T-helper 22 cell (primary cell): Measurements from ENCODE around the gene SEPHS2.
A peak's percentile ranks its signal among the peaks of the same experiment; 100 is the strongest.
"Not testable (repeated sequence)": the region's sequence is repeated elsewhere in the genome, so short reads cannot be mapped to it uniquely, and the experiment has no call there.

Experiments
- DNase-seq: peaks from one replicate; pipeline ENCODE4 v3.0.0-alpha.2; 2020; ENCODE audit warnings: low read depth

Gene SEPHS2

GRCh38 chr16:30470170-30470512, 24.5 kb upstream of the SEPHS2 start:
- no peak for DNase-seq

- no peak for DNase-seq
These were observed 18.4 kb upstream of the SEPHS2 start for GRCh38 chr16:30464078-30464477.

- not testable (repeated sequence) for DNase-seq
These were observed 15.8 kb upstream of the SEPHS2 start for GRCh38 chr16:30461426-30461825.

DNA sequence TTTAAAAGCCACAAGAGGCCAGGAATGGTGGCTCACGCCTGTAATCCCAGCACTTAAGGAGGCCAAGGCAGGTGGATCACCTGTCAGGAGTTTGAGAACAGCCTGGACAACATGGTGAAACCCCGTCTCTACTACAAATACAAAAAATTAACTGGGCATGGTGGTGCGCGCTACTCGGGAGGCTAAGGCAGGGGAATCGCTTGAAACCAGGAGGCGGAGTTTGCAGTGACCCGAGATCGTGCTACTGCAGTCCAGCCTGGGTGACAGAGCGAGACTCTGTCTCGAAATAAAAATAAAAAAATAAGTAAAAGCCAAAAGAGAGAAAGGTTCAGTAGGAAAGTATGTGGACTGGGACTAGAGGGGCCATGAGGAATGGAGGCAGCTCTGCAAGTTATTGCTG, 13.8 kb upstream of the SEPHS2 start:
- DNase-seq = no peak

DNA sequence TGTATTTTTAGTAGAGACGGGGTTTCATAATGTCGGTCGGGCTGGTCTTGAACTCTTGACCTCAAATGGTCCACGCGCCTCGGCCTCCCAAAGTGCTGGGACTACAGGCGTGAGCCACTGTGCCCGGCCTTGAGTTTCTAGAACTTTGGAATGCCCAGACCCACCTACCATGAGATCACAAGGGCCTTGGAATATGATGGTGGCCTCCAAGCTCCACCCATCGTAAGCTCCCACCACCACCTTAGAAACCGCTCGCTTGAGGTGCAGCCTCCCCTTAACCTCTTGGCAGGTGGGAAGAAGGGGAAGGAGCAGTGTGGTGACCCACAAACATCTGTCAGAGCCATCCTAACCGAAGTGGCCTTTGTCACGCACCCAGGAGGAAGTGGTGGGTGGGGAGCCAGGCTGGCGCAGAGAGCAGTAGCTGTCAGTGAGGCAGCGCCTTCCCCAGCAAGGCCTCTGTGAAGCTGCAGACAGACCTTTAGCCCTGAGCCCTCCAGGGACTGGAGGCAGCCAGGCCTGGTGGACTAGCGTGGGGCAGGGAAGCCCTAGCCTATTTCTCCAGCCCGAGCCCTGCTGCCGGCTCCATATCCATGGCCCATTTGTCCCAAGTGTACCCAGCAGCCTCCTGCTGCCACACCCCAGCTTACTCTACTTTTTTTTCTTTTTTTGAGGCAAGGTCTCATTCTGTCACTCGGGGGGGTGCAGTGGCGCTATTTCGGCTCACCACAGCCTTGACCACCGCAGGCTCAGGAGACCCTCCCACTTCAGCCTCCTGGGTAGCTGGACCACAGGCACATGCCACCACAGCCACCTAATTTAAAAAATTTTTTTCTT, 13.1 kb upstream of the SEPHS2 start:
- DNase-seq = peak; percentile 51

- DNase-seq = no peak
These were observed 12.3 kb upstream of the SEPHS2 start for GRCh38 chr16:30457743-30458560.

- DNase-seq = no peak
These were observed 11.6 kb upstream of the SEPHS2 start for GRCh38 chr16:30457256-30457655.

DNA sequence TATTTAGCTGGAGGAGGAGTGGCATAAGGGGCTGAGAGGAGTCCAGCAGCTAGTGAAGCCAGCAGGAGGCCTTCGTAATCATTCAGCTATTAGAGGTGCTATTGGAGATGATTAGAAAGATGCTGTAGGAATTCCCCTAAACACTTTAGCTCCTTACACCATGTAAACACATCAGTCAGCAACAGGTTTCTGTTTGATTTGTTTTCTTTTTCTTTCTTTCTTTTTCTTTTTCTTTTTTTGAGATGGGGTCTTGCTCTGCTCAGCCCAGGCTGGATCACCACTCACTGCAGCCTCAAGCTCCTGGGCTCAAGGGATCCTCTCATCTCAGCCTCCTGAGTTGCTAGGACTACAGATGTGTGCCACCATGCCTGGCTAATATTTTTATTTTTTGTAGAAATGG, 10.6 kb upstream of the SEPHS2 start:
- DNase-seq = no peak

DNA sequence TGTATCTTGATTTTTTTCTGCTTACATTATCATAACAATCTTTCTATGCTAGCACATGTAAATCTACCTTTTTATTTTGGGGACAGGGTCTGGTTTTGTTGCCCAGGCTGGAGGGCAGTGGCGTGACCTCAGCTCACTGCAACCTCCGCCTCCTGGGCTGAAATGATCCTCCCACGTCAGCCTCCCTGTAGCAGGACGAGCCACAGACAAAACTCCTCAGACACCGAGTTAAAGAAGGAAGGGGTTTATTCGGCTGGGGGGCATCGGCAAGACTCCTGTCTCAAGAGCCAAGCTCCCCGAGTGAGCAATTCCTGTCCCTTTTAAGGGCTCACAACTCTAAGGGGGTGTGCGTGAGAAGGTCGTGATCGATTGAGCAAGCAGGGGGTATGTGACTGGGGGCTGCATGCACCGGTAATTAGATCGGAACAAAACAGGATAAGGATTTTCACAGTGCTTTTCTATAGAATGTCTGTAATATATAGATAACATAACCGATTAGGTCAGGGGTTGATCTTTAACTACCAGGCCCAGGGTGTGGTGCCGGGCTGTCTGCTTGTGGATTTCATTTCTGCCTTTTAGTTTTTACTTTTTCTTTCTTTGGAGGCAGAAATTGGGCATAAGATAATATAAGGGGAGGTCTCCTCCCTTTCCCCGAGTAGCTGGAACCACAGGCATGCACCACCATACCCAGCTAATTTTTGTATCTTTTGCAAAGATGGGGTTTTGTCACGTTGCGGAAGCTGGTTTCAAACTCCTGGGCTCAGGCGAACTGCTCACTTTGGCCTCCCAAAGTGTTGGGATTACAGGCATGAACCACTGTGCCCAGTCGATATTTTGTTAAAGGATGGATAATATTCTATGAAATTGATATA, 7.3 kb upstream of the SEPHS2 start:
- not testable (repeated sequence) for DNase-seq

GRCh38 chr16:30449116-30449435, 3.4 kb upstream of the SEPHS2 start:
- DNase-seq = no peak

DNA sequence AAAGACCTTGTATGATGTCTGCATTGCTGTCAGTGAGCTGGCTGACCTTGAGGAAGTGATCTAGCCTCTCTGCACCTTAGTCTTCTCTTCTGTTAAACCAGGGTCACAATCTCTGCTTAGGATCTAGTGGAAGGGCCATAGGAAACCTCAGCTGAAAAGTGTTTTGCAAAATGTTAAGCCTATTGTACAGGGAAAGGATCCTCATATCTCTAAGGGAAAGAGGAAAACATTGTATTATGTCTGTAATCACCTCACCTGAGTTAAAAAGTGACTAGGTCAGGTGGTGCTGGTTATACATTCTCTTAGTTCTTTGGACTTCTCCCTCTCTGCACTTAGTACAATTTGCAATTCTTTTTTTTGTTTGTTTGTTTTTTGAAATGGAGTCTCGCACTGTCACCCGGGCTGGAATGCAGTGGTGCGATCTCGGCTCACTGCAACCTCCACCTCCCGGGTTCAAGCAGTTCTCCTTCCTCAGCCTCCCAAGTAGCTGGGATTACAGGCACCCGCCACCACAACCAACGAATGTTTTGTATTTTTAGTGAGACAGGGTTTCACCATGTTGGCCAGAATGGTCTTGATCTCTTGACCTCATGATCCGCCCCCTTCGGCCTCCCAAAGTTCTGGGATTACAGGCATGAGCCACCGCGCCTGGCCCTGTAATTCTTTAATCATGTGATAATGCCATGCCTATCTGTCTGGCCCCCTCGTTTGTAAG, 2.0 kb upstream of the SEPHS2 start:
- DNase-seq = no peak

DNA sequence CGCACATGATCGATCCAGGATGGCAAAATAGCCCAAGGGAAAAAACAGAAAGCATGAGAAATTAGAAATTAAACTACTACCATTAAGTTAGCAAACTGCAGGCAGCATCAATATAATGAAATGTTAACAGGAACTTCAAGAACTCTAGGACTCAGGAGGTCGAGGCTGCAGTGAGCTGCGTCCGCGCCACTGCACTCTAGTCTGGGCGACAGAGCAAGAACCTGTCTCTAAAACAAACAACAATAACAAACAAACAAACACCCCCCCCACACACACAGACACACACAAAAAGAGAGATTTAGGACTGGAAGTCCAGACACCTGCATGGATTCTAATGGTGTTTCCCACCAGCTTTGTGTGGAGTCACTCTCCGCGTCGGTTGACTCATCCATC, 525 bp upstream of the SEPHS2 start:
- no peak for DNase-seq

DNA sequence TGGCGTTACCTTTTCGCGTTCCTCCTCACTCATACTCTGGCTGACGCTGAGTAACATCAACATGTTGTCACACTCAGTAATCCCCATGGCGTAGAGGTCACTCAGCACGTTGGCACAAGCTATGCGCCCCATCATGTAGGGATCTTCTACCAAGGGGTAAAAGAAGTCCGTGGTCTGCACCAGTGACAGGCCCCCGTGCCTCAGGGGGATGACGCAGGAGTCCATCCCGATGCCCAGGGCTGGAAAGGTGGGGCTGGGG, 596 bp downstream of the SEPHS2 start:
- DNase-seq = no peak

DNA sequence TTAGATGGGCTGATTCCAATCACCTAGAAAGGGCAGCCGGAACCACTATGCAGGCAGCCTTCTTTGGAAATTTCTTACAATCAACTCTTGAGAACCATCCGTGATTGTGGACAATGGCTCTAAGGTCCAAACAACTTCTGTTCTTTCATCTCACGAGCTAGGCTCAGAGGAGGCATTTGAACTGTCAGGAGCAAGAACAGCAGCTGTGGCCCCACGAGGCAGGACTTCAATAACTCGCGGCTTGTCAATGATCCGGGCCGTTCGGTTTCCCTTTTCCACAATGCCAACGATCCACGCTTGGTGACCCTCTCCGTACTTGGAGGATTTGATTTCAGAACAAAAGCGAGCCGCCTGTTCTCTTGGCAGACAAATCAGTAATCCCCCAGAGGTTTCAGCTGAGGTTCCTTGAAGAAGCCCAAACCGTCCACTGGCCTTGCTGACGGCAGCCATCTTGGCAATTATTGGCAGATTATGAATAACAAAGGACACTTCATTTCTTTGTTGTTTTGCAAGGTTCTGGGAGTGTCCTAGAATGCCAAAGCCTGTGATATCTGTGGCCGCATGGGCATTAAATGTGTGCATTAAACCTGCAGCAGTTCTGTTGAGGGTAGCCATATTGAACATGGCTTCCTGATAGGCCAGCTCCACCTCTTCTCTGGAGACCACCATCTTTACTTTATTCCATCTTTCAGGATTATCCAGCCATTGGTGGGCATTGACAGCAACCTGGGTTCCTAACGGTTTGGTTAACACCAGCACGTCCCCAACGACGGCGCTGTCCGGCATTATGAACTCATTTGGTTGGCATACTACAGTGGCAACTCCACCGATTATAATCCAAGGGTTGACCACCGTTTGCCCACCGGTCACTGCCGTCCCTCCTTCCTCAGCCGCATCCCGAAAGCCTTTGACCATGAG, 1.2 kb downstream of the SEPHS2 start:
- no peak for DNase-seq

- no peak for DNase-seq
These were observed 2.0 kb downstream of the SEPHS2 start for GRCh38 chr16:30443631-30444030.

- no peak for DNase-seq
These were observed 5.8 kb downstream of the SEPHS2 start for GRCh38 chr16:30439720-30440348.

DNA sequence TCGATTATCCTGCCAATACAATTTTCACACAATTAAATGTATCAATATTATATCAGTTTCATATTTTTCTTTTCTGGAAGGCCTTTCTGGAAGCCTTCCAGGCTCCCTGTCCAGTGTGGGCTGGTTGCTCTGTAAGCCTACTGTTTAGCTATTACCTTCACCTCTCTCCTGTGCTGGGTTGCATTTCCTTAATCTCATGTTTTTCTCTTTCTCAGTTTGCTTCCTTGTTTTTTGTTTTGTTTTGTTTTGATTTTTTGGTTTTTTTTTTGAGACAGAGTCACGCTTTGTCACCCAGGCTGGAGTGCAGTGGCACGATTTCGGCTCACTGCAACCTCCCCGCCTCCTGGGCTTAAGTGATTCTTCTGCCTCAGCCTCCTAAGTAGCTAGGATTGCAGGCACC, 6.8 kb downstream of the SEPHS2 start:
- no peak for DNase-seq

DNA sequence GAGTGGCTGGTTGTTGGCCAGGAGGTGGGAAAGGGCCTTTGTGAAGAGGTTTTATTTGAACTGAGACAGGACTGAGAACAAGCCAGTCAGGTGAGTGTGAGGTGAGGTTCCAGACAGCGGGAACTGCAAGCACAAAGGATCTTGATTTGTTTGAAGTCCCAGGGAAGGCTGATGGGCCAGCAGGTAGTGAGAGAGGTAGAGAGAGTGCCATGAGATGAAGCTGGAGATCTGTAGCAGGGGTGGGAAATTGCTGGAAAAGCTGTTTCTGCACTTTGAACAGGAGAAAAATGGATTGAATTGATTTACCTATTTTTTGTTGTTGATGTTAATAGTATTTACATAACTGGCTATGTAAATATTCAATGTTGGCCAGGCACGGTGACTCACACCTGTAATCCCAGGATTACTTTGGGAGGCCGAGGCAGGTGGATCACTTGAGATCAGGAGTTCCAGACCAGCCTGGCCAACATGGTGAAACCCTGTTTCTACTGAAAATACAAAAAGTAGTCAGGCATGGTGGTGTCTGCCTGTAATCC, 8.1 kb downstream of the SEPHS2 start:
- no peak for DNase-seq

- no peak for DNase-seq
These were observed 10.8 kb downstream of the SEPHS2 start for GRCh38 chr16:30434852-30435251.

GRCh38 chr16:30430428-30430970, 15.2 kb downstream of the SEPHS2 start:
- DNase-seq = no peak
